ENCODE results near the gene TOP3A. TPM values are rescaled to one million over a fixed set of nuclear protein-coding genes. Genes with fewer than 3 reads are reported as not detected.

The TOP3A gene
- total RNA-seq, 1 experiment from 2014 or later: 73.7 TPM

- DNase-seq: no peak
- Mint-ChIP-seq H3K27ac (ENCODE audit: unreplicated experiment) (peak overlapping the region; percentile 96), H3K36me3 (ENCODE audit: insufficient read depth, unreplicated experiment) (peaks cover 37% of the 10 kb centered on the region), H3K4me3 (ENCODE audit: unreplicated experiment) (peak overlapping the region; percentile 80), H3K9me3 (ENCODE audit: unreplicated experiment) (no peaks in the 10 kb centered on the region), H3K4me1 (ENCODE audit: low read depth, unreplicated experiment) (peaks cover 4% of the 10 kb centered on the region), H3K27me3 (ENCODE audit: insufficient read depth, unreplicated experiment) (no peaks in the 10 kb centered on the region)
- Histone ChIP-seq H3K4me3 (ENCODE audit: low read depth, low read length) (peak overlapping the region; percentile 87), H3K27me3 (replicated peaks; ENCODE audit: control insufficient read depth, insufficient read depth, low read length) (no peaks in the 10 kb centered on the region), H3K9me3 (no peaks in the 10 kb centered on the region), H3K36me3 (ENCODE audit: control insufficient read depth, insufficient read depth, low read length) (no peaks in the 10 kb centered on the region), H3K4me1 (peaks cover 31% of the 10 kb centered on the region)
- intact Hi-C loops (cut with micrococcal nuclease; ENCODE audit: unreplicated experiment): no loop called here
- BruUV-seq (replicated peaks): no TSS peak
- ChIA-PET CTCF (interaction anchor here (0.6 kb wide), 1 partner anchor 216 kb away, joined by 3 read pairs; no protein-coding TSS in a partner anchor), POLR2A (interaction anchor here (1.3 kb wide), 1 partner anchor 8 kb away, joined by 5 read pairs; no protein-coding TSS in a partner anchor)
- TF ChIP-seq CTCF (IDR thresholded peaks at IDR 0.05; ENCODE audit: insufficient read depth in 1 of 2, low read depth in 1 of 2, low read length in 1 of 2, severe bottlenecking in 1 of 2, unreplicated experiment in 1 of 2): no peak
These were observed 53.1 kb downstream of the TOP3A start for GRCh38 chr17:18261659-18262058.

- Mint-ChIP-seq H3K4me3 (ENCODE audit: unreplicated experiment) (peak overlapping the region; percentile 80), H3K36me3 (ENCODE audit: insufficient read depth, unreplicated experiment) (peaks cover 40% of the 10 kb centered on the region), H3K9me3 (ENCODE audit: unreplicated experiment) (no peaks in the 10 kb centered on the region), H3K4me1 (ENCODE audit: low read depth, unreplicated experiment) (peaks cover 4% of the 10 kb centered on the region), H3K27me3 (ENCODE audit: insufficient read depth, unreplicated experiment) (no peaks in the 10 kb centered on the region), H3K27ac (ENCODE audit: unreplicated experiment) (peak overlapping the region; percentile 96)
- intact Hi-C loops (cut with micrococcal nuclease; ENCODE audit: unreplicated experiment): no loop called here
- ChIA-PET CTCF (interaction anchor here (0.5 kb wide), 1 partner anchor 22 kb away, joined by 9 read pairs; no protein-coding TSS in a partner anchor), POLR2A (interaction anchor here (0.6 to 1.3 kb wide), 3 partner anchors 8 to 53 kb away, joined by 3 to 5 read pairs (median 3); partner anchors contain the start of gene TOP3A)
- no peak for TF ChIP-seq CTCF (IDR thresholded peaks at IDR 0.05; ENCODE audit: insufficient read depth in 1 of 2, low read depth in 1 of 2, low read length in 1 of 2, severe bottlenecking in 1 of 2, unreplicated experiment in 1 of 2)
- Histone ChIP-seq H3K9me3 (no peaks in the 10 kb centered on the region), H3K4me1 (peaks cover 31% of the 10 kb centered on the region), H3K27me3 (replicated peaks; ENCODE audit: control insufficient read depth, insufficient read depth, low read length) (no peaks in the 10 kb centered on the region), H3K36me3 (ENCODE audit: control insufficient read depth, insufficient read depth, low read length) (no peaks in the 10 kb centered on the region), H3K4me3 (ENCODE audit: low read depth, low read length) (peak overlapping the region; percentile 87)
- DNase-seq: peak in 1 of 2 experiments; percentile 52
- no TSS peak for BruUV-seq (replicated peaks)
These were observed 53.7 kb downstream of the TOP3A start for GRCh38 chr17:18261146-18261515.

- Mint-ChIP-seq H3K27me3 (ENCODE audit: insufficient read depth, unreplicated experiment) (no peaks in the 10 kb centered on the region), H3K36me3 (ENCODE audit: insufficient read depth, unreplicated experiment) (peaks cover 42% of the 10 kb centered on the region), H3K27ac (ENCODE audit: unreplicated experiment) (peak within 1 kb of the TSS; percentile 96), H3K9me3 (ENCODE audit: unreplicated experiment) (no peaks in the 10 kb centered on the region), H3K4me3 (ENCODE audit: unreplicated experiment) (peak within 1 kb of the TSS; percentile 80), H3K4me1 (ENCODE audit: low read depth, unreplicated experiment) (peaks cover 4% of the 10 kb centered on the region)
- peaks cover under 1% of the 10 kb centered on the region; the same call in 1 of the 2 replicates for H3K36me3 ChIP-seq (ENCODE audit: control insufficient read depth, insufficient read depth, low read length)
- ChIA-PET POLR2A (interaction anchor here (0.6 to 1.3 kb wide), 3 partner anchors 9 to 54 kb away, joined by 3 to 5 read pairs (median 3); partner anchors contain the start of gene TOP3A), CTCF (interaction anchor here (0.5 kb wide), 1 partner anchor 21 kb away, joined by 9 read pairs; no protein-coding TSS in a partner anchor)
- TSS peak; percentile 54 for BruUV-seq (replicated peaks)
- H3K9me3 ChIP-seq: no peaks in the 10 kb centered on the region
- intact Hi-C loops (cut with micrococcal nuclease; ENCODE audit: unreplicated experiment): loop anchor here (1.0 kb wide), 1 partner anchor 55 kb away; the partner anchor contains the start of gene SMCR8
- DNase-seq: peak; percentile 97 to 98
- H3K4me3 ChIP-seq (ENCODE audit: low read depth, low read length): peak within 1 kb of the TSS; percentile 87
- H3K4me1 ChIP-seq: peaks cover 31% of the 10 kb centered on the region
- H3K27me3 ChIP-seq (replicated peaks; ENCODE audit: control insufficient read depth, insufficient read depth, low read length): no peaks in the 10 kb centered on the region
- TF ChIP-seq CTCF (IDR thresholded peaks at IDR 0.05; ENCODE audit: insufficient read depth in 1 of 2, low read depth in 1 of 2, low read length in 1 of 2, severe bottlenecking in 1 of 2, unreplicated experiment in 1 of 2): no peak
These were observed 54.3 kb downstream of the TOP3A start, which contains the start of gene MIEF2 for GRCh38 chr17:18260332-18261145. MIEF2 (plus strand) TSS chr17:18260662; CDS start chr17:18262721, 2,059 bp downstream.

Data from Caco-2 (cell line).